GM23338 (cell line): ENCODE measurements around the gene DDC.

Experiments used
- CREB1 ChIP-seq: fragments of 250-450 bp; sonication (Bioruptor Pico); IDR thresholded peaks from 2 replicates; pipeline ENCODE4 v1.5.0; 2020; ENCODE audit warnings: low read depth, mild to moderate bottlenecking, moderate library complexity
- CTCF ChIP-seq, 2 experiments: fragments of 200-600 bp in 1 of 2; sonication (generic) in 1 of 2; conservative IDR thresholded peaks; 2 replicates each; pipeline versions ENCODE4 v1.5.1 to v1.6.1; 2016 to 2017; ENCODE audit warnings: antibody characterized with exemption in 2 of 2, low read depth in 2 of 2, mild to moderate bottlenecking in 2 of 2, moderate library complexity in 1 of 2
- EZH2 ChIP-seq: fragments of 200-600 bp; sonication (generic); IDR thresholded peaks from one replicate; pipeline ENCODE4 v1.8.0; 2017; ENCODE audit warnings: antibody characterized with exemption, mild to moderate bottlenecking, low read depth; ENCODE audit not compliant: unreplicated experiment
- EZH2phosphoT487 ChIP-seq: fragments of 200-600 bp; sonication (generic); IDR thresholded peaks from one replicate; pipeline ENCODE4 v1.8.1; 2018; ENCODE audit warnings: antibody characterized with exemption; ENCODE audit not compliant: unreplicated experiment
- JUNB ChIP-seq: IDR thresholded peaks from one replicate; pipeline ENCODE4 v1.6.1; 2016; ENCODE audit warnings: antibody characterized with exemption; ENCODE audit not compliant: unreplicated experiment
- POLR2AphosphoS5 ChIP-seq: IDR thresholded peaks from 2 replicates; pipeline ENCODE4 v1.6.1; 2016; ENCODE audit warnings: antibody characterized with exemption, low read depth
- REST ChIP-seq: IDR thresholded peaks from one replicate; pipeline ENCODE4 v1.6.1; 2018; ENCODE audit warnings: antibody characterized with exemption; ENCODE audit not compliant: unreplicated experiment

- TF ChIP-seq CTCF (conservative IDR thresholded peaks at IDR 0.05; ENCODE audit: low read depth in 2 of 2) (peak in 1 of 2 experiments; percentile 31; a peak in 2 of 4 replicates), CREB1 (CRISPR knock-in tag) (no peak), EZH2 (no peak), REST (no peak), POLR2AphosphoS5 (no peak), EZH2phosphoT487 (no peak), JUNB (no peak)
Measured at GRCh38 chr7:50562136-50562535, 3.1 kb downstream of the DDC start.
